SH-SY5Y (cell line): Measurements from ENCODE around the gene PGS1.

ENCODE experiments used
- GATA2 ChIP-seq: IDR thresholded peaks from 2 replicates; pipeline ENCODE4 v1.6.1; 2011; ENCODE audit warnings: mild to moderate bottlenecking, low read depth, low read length
- GATA3 ChIP-seq: IDR thresholded peaks from 2 replicates; pipeline ENCODE4 v1.6.1; 2011; ENCODE audit warnings: low read depth, mild to moderate bottlenecking, low read length, moderate library complexity

DNA sequence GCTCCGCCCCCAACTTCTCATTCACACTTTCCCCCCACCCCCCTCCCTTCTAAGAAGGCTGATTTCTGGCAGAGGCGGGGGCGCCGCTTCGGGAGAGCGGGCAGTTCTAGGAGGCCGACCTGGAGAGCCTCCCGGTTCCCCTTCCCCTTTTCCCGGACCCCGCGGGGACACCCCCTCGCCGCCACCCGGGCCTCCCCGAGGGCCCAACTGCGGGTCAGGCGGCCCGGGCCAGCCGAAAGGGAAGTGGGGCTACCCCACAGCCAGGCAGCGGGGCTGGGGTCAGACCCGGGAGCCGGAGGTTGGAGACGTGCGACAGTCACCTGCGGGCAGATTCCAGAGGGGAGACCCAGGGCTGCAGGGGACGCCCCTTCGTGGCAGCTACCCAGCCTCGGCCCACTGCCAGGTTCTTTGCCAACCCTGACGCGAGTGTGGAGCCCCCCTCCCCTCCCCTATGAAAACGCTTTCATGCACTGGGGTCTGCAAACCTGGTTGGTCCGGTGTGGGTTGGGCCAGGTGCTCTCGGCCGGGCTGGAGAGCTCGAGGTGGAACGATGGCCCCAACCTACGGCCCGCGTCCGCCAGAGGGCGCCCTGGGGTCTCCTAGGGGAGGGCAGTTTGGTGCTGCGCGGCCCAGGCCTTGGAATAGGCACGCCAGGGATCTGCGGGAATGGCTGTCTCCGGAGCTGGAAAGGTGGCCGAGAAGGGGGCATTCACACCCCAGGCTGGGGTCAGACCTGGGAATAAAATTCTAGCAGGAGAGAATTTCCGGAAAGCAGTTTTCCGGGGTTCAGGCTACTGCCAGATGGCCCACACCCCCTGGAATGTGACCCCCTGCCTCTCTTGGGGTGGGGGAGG lies 17.9 kb upstream of the PGS1 start:
- TF ChIP-seq GATA2, result no peak
- TF ChIP-seq GATA3, result no peak
